ENCODE measurements around the gene YTHDF1.

The YTHDF1 gene

GRCh38 chr20:63214514-63214913 is 1.4 kb downstream of the YTHDF1 start:
- peak overlapping the region; percentile 92 for H3K4me3 Mint-ChIP-seq
- no peaks in the 10 kb centered on the region for H3K27me3 Mint-ChIP-seq (ENCODE audit: low read depth)
- peaks cover 28% of the 10 kb centered on the region for H3K36me3 Mint-ChIP-seq (ENCODE audit: low read depth)
- H3K9me3 Mint-ChIP-seq, result no peaks in the 10 kb centered on the region
- peak overlapping the region; percentile 87 for H3K27ac Mint-ChIP-seq
- peaks cover 37% of the 10 kb centered on the region for H3K4me1 Mint-ChIP-seq (ENCODE audit: low read depth)

- H3K4me3 Mint-ChIP-seq, result no peak overlapping the region
- H3K27me3 Mint-ChIP-seq (ENCODE audit: low read depth), result no peaks in the 10 kb centered on the region
- no peak overlapping the region for H3K27ac Mint-ChIP-seq
- H3K36me3 Mint-ChIP-seq (ENCODE audit: low read depth), result peaks cover 34% of the 10 kb centered on the region
- no peaks in the 10 kb centered on the region for H3K9me3 Mint-ChIP-seq
- peaks cover 37% of the 10 kb centered on the region for H3K4me1 Mint-ChIP-seq (ENCODE audit: low read depth)
Measured at GRCh38 chr20:63212792-63213191, 3.1 kb downstream of the YTHDF1 start.

- Mint-ChIP-seq H3K4me1 (ENCODE audit: low read depth) (peaks cover 37% of the 10 kb centered on the region), H3K9me3 (no peaks in the 10 kb centered on the region), H3K27ac (no peak overlapping the region), H3K36me3 (ENCODE audit: low read depth) (peaks cover 36% of the 10 kb centered on the region), H3K4me3 (no peak overlapping the region), H3K27me3 (ENCODE audit: low read depth) (no peaks in the 10 kb centered on the region)
Measured at GRCh38 chr20:63212393-63212730, 3.6 kb downstream of the YTHDF1 start.

GRCh38 chr20:63210011-63210605 is 5.8 kb downstream of the YTHDF1 start:
- peaks cover 44% of the 10 kb centered on the region for H3K36me3 Mint-ChIP-seq (ENCODE audit: low read depth)
- H3K4me1 Mint-ChIP-seq (ENCODE audit: low read depth), result peaks cover 32% of the 10 kb centered on the region
- H3K27ac Mint-ChIP-seq, result no peak overlapping the region
- H3K27me3 Mint-ChIP-seq (ENCODE audit: low read depth), result no peaks in the 10 kb centered on the region
- H3K4me3 Mint-ChIP-seq, result no peak overlapping the region
- no peaks in the 10 kb centered on the region for H3K9me3 Mint-ChIP-seq

- H3K4me3 Mint-ChIP-seq, result no peak overlapping the region
- peaks cover 31% of the 10 kb centered on the region for H3K36me3 Mint-ChIP-seq (ENCODE audit: low read depth)
- no peaks in the 10 kb centered on the region for H3K27me3 Mint-ChIP-seq (ENCODE audit: low read depth)
- no peaks in the 10 kb centered on the region for H3K9me3 Mint-ChIP-seq
- H3K4me1 Mint-ChIP-seq (ENCODE audit: low read depth), result peaks cover 16% of the 10 kb centered on the region
- no peak overlapping the region for H3K27ac Mint-ChIP-seq
Measured at GRCh38 chr20:63208346-63208909, 7.5 kb downstream of the YTHDF1 start.

- Mint-ChIP-seq H3K4me1 (ENCODE audit: low read depth) (peaks cover 7% of the 10 kb centered on the region), H3K4me3 (no peak overlapping the region), H3K27ac (no peak overlapping the region), H3K36me3 (ENCODE audit: low read depth) (peaks cover 21% of the 10 kb centered on the region), H3K9me3 (no peaks in the 10 kb centered on the region), H3K27me3 (ENCODE audit: low read depth) (no peaks in the 10 kb centered on the region)
Measured at GRCh38 chr20:63206878-63207277, 9.1 kb downstream of the YTHDF1 start.

GRCh38 chr20:63205896-63206295 is 10.0 kb downstream of the YTHDF1 start:
- no peaks in the 10 kb centered on the region for H3K9me3 Mint-ChIP-seq
- H3K27ac Mint-ChIP-seq, result no peak overlapping the region
- H3K36me3 Mint-ChIP-seq (ENCODE audit: low read depth), result peaks cover 22% of the 10 kb centered on the region
- no peaks in the 10 kb centered on the region for H3K27me3 Mint-ChIP-seq (ENCODE audit: low read depth)
- no peak overlapping the region for H3K4me3 Mint-ChIP-seq
- peaks cover 6% of the 10 kb centered on the region for H3K4me1 Mint-ChIP-seq (ENCODE audit: low read depth)

GRCh38 chr20:63204362-63204761 is 11.6 kb downstream of the YTHDF1 start:
- Mint-ChIP-seq H3K36me3 (ENCODE audit: low read depth) (peaks cover 20% of the 10 kb centered on the region), H3K4me1 (ENCODE audit: low read depth) (peaks cover 4% of the 10 kb centered on the region), H3K9me3 (no peaks in the 10 kb centered on the region), H3K27ac (no peak overlapping the region), H3K27me3 (ENCODE audit: low read depth) (no peaks in the 10 kb centered on the region), H3K4me3 (no peak overlapping the region)

- no peaks in the 10 kb centered on the region for H3K27me3 Mint-ChIP-seq (ENCODE audit: low read depth)
- H3K4me1 Mint-ChIP-seq (ENCODE audit: low read depth), result peaks cover 4% of the 10 kb centered on the region
- no peak overlapping the region for H3K27ac Mint-ChIP-seq
Measured at GRCh38 chr20:63202811-63203526, 13.0 kb downstream of the YTHDF1 start.

GRCh38 chr20:63202021-63202420 is 13.9 kb downstream of the YTHDF1 start:
- Mint-ChIP-seq H3K27ac (no peak overlapping the region), H3K9me3 (no peaks in the 10 kb centered on the region), H3K27me3 (ENCODE audit: low read depth) (no peaks in the 10 kb centered on the region), H3K4me3 (no peak overlapping the region), H3K36me3 (ENCODE audit: low read depth) (peaks cover 17% of the 10 kb centered on the region), H3K4me1 (ENCODE audit: low read depth) (peaks cover 7% of the 10 kb centered on the region)

More at GRCh38 chr20:63202811-63203526, 13.0 kb downstream of the YTHDF1 start:
- Mint-ChIP-seq H3K4me3 (no peak overlapping the region), H3K9me3 (no peaks in the 10 kb centered on the region), H3K36me3 (ENCODE audit: low read depth) (peaks cover 21% of the 10 kb centered on the region)

- no peak overlapping the region for H3K27ac Mint-ChIP-seq
- peaks cover 13% of the 10 kb centered on the region for H3K36me3 Mint-ChIP-seq (ENCODE audit: low read depth)
- no peak overlapping the region for H3K4me3 Mint-ChIP-seq
- H3K27me3 Mint-ChIP-seq (ENCODE audit: low read depth), result no peaks in the 10 kb centered on the region
- H3K9me3 Mint-ChIP-seq, result no peaks in the 10 kb centered on the region
- peaks cover 8% of the 10 kb centered on the region for H3K4me1 Mint-ChIP-seq (ENCODE audit: low read depth)
Measured at GRCh38 chr20:63198606-63199005, 17.3 kb downstream of the YTHDF1 start.

- Mint-ChIP-seq H3K27ac (no peak overlapping the region), H3K36me3 (ENCODE audit: low read depth) (peaks cover 11% of the 10 kb centered on the region)
Measured at GRCh38 chr20:63196768-63197470, 19.0 kb downstream of the YTHDF1 start.

GRCh38 chr20:63194797-63195173 is 21.1 kb downstream of the YTHDF1 start:
- no peaks in the 10 kb centered on the region for H3K9me3 Mint-ChIP-seq
- H3K27me3 Mint-ChIP-seq (ENCODE audit: low read depth), result no peaks in the 10 kb centered on the region
- H3K27ac Mint-ChIP-seq, result no peak overlapping the region
- peaks cover 8% of the 10 kb centered on the region for H3K4me1 Mint-ChIP-seq (ENCODE audit: low read depth)
- H3K4me3 Mint-ChIP-seq, result no peak overlapping the region
- peaks cover 9% of the 10 kb centered on the region for H3K36me3 Mint-ChIP-seq (ENCODE audit: low read depth)

More at GRCh38 chr20:63196768-63197470, 19.0 kb downstream of the YTHDF1 start:
- Mint-ChIP-seq H3K4me1 (ENCODE audit: low read depth) (peaks cover 8% of the 10 kb centered on the region), H3K9me3 (no peaks in the 10 kb centered on the region), H3K4me3 (no peak overlapping the region), H3K27me3 (ENCODE audit: low read depth) (no peaks in the 10 kb centered on the region)

GRCh38 chr20:63194007-63194796 is 21.7 kb downstream of the YTHDF1 start:
- peaks cover 9% of the 10 kb centered on the region for H3K36me3 Mint-ChIP-seq (ENCODE audit: low read depth)

More at GRCh38 chr20:63194007-63194796, 21.7 kb downstream of the YTHDF1 start:
- no peak overlapping the region for H3K4me3 Mint-ChIP-seq
- H3K27me3 Mint-ChIP-seq (ENCODE audit: low read depth), result no peaks in the 10 kb centered on the region
- no peak overlapping the region for H3K27ac Mint-ChIP-seq
- no peaks in the 10 kb centered on the region for H3K9me3 Mint-ChIP-seq
- H3K4me1 Mint-ChIP-seq (ENCODE audit: low read depth), result peaks cover 8% of the 10 kb centered on the region
